ENCODE measurements around the gene DCAF15.

- TF ChIP-seq CTCF (conservative IDR thresholded peaks at IDR 0.05): no peak
- peak; percentile 75; the same call in 1 of the 2 replicates for TF ChIP-seq ZFX (IDR thresholded peaks at IDR 0.05)
Measured at GRCh38 chr19:13905634-13906520, 46.4 kb upstream of the DCAF15 start, which contains the start of the genes BRME1 and CC2D1A.

Data from C4-2B (cell line).